Measurements from ENCODE around the gene CBX6.
"Not testable (repeated sequence)": the region's sequence is repeated elsewhere in the genome, so short reads cannot be mapped to it uniquely, and the experiment has no call there.

The CBX6 gene

DNA sequence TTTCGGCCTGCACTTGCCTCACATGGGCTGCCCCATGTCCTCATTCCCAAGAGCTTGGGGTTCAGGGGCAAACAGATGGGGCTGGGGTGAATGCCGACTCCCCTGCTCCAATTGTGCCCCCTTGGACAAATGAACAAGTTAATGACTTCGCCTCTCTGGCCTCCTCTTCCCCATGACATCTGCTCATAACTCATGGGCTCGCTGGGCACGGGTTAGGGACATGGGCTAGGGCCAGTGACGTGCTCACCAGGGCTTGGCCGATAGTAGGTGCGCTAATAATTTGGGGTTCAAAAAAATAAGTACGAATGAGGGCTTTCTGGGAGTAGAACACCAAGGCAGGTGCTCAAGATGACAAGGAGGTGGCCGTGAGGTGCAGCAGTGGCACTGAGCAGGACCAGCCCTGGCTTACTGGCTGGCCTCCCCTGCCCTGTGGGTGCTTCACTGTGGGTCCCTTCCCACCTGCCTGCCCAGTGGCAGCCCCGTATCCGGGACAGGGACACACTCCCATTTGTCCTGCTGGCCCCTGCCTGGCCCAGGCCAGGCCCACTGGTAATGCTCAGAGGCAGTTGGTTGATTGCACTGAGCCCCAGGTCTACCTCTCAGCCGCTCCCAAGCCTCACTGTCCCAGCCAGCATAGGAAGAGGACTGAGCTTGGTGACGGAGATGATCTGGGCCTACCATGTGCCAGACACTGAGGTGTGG lies 12.3 kb downstream of the CBX6 start:
- no peak for DNase-seq

DNA sequence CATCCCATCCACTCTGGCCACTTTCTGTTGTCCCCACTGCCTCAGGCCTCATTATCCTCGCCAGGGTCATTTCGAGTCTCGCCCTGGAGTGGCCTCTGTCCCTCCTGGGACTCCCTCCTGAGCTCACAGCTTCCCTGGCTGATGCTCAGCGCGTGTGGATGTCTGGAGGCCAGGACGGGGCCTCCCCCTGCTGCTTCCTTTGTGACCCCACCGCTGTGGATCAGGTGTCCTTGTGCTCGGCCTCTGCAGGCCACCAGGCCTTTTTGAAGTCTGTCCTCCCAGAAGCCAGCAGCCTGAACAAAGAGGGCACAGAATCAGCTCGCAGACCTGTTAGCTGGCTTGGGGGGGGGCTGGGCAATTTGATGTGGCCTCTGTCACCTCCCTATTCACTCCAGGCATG lies 13.5 kb downstream of the CBX6 start:
- DNase-seq: no peak

DNA sequence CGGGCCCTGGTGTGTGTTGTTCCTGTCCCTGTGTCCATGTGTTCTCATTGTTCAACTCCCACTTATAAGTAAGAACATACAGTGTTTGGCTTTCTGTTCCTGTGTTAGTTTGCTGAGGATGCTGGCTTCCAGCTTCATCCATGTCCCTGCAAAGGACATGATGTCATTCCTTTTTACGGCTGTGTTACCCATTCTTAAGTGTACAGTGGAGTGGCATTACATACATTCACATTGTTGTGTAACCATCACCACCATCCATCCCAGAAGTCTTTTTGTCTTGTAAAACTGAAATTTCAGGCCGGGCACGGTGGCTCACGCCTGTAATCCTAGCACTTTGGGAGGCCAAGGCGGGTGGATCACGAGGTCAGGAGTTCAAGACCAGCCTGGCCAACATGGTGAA lies 17.5 kb downstream of the CBX6 start:
- not testable (repeated sequence) for DNase-seq

DNA sequence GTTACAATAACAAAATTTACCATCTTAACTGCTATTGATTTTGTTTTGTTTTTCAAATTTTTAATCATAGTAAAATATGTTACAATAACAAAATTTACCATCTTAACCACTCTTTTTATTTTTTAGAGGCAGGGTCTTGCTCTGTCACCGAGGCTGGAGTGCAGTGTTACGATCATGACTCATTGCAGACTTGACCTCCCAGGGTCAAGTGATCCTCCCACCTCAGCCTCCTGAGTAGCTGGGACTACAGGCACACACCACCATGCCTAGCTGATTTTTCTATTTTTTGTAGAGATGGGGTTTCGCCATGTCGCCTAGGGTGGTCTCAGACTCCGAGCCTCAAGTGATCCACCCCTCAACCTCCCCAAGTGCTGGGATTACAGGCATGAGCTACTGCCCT lies 18.1 kb downstream of the CBX6 start:
- not testable (repeated sequence) for DNase-seq

DNA sequence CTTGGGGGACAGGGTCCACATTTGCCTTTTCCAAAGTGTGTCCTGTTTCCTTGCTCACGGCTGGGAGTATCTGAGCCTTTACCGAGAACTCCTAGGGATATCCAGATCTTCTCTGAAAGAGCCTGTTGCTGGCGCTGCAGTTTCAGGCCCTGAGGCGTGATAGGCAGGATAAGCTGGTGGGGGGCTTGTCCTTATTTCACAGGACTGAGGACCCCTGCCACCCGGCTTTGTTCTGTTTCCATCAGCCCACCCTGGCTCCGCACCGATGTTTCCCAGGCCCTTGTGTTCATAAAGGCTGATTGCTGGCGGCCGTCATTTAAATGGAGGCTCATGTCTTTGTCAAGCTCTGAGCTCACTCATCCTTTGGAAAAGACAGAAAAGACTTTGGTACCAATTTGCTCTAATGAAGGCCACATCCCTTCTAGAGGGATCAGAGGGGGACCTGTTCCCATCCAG lies 18.8 kb downstream of the CBX6 start:
- no peak for DNase-seq

DNA sequence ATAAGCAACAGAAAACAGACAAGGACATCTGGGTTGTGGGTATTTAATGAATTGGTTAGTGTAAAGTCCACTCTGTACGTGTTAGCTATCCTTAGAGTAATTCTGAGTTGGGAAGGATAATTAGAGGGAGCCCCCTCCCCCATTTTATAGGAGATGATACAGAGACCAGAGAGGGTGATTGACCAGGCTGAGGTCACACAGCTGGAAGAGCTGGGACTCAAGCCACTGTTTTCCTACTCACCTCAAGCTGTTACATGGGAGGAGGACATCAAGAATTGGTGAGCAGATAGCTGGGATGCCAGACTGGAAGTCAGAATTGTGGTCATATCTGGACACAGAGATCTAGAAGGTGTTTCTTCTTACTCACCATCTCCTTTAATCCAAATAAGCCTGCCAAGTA lies 19.5 kb downstream of the CBX6 start:
- no peak for DNase-seq

DNA sequence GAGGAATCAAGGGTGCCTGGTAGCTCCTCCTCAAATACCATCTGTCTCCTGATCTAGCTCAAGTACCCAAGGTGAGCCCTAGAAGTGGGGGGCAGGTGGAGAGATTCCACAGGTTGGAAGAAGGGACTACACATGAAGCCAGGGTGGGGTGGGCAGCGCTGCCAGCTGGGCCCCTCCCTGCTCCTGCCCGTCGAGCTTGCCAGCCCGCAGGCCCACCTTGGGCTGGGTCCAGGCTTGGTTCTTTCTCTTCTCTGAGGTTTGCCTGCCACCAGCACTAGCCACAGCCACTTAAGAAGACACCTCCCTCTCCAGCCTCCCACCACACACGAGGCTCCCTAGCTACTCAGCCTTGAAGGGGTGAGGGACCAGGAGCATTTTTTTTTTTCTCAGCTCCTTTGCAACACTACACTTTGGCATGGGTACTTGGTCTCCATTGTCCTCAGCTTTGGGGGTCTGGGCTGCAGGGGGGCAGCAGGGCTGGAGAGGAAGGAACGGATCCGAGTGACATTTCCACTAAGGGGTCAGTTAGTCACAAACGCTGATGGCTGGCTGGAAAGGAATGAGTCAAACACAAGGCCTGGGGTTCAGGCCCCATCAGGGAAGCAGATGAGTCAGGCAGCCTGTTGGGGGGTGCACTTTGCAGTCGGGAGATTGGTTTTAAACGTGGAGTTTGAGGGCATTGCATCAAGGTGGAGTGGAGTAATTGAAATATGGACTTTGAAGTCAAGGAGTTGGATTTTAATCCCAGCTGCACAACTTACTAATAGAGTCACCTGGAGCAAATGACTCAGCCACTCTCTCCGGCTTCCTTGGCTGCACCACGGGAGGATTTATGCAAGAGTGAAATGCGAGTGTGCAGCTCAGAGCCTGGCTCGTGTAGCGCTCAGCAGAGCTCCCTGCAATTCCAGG lies 20.8 kb downstream of the CBX6 start:
- no peak for DNase-seq

DNA sequence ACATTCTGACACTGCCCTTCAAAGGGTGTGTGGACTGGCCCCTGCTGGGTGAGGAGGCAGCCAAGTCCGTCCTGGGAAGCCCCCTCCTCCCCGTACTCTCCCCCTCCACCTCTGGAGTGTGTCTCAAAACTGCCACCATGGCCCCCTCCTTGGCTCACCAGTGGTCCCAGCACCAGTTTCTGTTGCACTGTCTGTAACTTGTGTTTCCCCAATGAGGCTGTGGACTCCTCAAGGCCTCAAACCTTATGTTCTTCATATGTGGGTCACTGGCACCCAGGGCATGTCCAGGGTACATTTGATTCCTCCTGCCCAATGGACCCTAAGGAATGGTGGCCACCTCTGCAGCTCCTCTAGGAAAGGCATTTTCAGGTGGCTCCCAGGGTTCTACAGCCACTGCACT lies 21.6 kb downstream of the CBX6 start:
- DNase-seq: no peak

DNA sequence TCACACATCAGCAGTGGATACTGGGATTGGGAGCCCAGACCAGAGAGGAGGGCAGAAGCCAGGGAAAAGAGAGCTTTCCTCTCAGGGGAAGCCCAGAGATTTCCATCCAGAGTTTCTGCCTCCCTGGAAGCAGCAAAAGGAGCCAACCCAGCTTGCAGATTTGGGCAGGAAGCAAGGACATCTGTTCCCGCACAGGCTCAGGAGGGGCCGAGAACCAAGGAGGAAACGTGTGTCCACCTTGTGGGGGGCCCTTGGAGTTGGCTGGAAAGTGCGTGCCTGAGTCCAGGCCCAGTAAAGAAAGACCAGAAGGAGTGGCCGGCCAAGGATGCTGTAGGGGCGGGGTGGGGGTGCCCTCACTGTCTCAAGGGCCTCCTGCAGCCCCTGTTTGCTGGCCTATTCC lies 22.2 kb downstream of the CBX6 start:
- DNase-seq: no peak

DNA sequence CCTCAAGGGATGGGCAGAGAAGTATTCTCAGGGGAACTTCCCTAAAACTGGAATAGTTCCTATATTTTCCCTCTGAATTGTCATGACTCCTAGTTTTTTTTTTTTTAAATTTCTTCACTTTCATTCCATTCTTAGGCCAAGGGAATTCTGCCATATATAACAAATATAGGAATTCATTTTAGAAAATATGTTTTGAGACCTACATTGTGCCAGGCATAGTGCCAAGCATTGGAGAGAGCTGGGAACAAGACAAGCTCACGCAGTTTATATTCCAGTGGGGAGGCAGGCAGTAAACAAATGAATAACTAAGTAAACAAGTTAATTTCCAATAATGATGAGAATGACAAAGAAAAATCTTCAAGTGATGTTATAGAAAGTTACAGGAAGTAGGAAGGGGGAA lies 25.6 kb downstream of the CBX6 start:
- no peak for DNase-seq

DNA sequence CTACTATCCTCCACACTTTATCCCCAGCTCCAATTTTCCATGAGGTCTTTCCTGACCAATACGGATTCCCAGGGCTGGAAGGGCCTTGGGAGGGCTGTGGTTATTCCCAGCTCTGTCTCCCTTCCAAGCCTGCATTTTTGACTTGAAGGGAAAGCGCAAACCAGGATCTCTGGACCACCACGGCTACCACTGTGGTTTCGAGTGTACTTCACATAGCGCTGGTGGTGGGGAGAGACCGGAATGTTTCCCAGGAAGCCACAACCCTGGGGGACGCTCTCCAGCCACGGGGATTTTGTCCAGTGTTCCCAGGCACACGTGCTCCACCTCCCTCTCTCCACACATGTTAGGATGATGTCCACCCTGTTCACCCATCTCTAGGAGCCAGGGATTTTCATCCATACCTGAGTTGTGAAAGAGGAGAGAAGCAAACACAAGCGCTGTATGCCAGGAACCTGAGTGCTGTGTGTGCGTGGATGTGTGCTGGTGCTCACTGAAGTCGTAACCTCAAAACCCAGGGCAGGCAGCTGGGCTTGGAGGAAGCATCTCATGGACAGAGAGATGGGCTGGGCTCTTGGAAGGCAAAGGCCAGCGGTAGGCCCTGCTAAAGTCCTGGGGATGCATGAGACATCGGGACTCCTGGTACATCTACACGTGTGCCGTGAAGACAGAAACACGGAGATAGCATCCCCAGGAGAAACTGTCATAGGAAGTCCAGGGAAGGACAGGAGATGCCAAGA lies 26.8 kb downstream of the CBX6 start:
- no peak for DNase-seq

DNA sequence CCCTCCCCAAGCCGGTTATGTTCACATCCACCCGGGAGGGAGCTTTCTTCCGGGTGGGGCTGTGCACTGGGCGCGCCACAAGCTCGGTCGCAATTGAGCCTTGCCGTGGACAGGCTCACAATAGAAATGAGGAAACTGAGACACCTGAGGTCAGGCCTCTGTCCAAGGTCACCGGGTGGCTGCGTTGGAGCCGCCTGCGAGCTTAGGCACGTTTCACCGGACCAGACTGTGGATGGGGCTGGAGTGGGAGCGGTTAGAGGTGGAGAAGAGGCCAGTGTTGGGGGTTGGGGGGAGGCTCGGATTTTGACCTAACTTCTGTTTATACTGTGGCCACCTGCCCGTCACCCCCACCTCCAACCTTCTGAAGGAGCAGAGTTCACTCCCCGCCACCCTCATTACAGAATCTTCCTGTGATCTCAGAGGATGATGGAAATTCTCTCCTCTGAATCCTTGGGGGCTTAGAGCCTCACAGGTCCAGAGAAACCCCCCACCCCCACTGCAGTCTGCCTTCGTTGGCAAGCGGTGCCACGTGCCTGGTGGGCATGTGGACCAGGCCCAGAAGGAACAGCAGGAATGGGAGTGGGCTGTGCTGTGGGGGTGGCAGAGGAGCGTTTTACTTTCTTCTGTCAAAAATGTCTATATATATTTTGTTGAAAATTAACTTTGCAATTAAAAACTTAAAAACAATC lies 27.6 kb downstream of the CBX6 start:
- peak; percentile 50 for DNase-seq

DNA sequence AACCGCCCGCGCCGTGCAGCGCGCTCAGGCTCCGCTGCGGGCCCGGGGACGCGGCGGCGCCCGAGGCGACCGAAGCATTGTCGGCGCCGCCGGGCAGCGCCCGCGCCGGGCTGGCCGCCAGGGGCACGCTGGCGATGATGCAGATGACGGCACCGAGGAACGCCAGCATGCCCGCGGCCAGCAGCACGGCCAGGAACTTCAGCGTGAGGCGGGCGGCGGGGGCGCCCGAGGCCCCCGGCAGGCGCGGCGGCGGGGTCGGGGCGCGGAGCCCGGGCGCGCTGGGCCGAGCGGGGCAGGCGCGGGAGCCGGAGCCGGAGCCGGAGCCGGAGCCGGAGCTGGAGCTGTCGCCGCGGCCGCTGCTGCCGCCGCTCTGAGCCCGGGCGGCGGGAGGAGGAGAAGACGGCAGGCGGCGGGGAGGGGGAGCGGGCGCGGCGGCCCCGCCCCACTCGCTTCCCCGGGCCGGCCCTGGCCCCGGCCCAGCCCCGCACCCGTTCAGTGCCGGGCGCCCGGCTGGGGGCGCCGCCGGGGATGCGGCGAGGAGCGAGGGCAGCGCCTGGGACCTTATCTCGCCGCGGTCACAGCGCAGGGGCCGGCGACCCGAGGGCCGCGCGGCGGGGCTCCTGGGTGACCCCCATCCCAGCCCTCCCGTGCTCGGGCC lies 28.2 kb downstream of the CBX6 start, which contains the start of gene NPTXR:
Gene NPTXR, minus strand, starts transcription at position 372 of the 658 bp plus-strand sequence.
- DNase-seq: peak; percentile 81

DNA sequence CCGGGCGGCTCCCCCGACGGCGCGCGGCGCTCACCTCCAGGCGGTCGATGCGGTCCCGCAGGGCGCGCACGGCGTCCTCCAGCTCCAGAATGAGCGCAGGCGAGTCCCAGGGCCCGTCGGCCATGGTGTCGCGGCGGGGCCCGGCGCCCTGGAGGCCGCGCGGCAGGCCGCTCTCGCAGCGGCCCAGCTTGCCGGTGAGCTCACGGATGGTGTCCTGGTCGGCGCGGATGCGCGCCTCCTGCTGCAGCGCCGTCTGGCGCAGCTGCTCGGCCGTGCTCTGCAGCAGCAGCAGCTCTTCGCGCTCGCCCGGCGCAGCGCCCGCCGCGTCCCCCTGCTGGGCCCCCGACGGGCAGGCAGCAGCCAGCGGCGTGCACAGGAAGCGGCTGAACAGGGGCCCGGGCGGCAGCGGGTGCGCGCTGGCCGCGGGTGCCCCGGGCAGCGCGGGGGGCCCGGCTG lies 28.8 kb downstream of the CBX6 start:
- DNase-seq: peak; percentile 88

DNA sequence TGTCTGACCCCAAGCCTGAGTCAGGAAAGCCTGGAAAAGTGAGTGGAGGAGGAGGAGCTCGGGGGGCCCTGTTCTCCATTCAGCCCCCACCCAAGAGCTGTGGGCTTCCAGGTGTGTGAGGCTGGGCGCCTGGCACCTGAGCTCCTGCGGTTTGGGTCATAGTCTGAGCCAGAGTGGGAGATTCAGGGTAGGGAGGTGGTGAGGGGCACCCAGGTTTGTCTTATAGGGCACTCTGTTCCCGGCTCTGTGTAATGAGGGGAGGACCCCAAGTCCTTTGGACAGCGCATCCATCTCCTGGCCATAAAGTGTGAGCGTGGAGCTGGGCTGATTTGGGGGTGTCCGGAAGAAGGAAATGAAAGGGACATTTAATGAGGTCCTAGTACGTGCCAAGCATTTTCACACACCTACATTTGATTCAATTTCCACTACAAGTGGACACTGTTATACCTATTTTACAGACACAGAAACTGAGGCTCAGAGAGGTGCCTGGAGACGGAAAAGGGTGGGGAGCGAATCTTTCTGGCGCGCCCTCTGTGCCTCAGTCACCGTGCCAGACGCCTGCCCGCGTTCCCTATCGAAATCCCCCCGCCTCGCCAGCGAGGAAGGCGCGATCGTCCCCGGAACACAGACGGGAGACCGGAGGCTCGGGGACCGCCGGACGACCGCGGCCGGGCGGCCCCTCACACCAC lies 29.4 kb downstream of the CBX6 start:
- DNase-seq: no peak

DNA sequence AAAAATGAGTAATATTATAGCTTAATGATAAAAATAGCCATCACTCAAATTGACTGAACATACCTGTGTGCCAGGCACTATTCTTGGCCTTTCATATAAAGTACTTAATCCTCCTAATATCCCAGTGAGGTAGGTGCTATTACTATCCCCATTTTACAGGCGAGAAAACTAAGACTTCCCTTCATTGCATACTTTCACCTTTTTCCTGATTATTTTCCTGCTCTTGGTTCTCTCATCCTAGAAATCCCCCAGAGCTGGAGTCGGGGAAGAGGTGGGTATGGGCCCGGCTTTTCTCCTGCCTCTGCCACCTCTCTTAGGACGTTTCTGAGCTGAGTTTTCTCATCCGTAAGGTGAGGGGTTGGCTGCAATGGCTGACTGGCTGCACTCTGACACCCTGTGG lies 30.4 kb downstream of the CBX6 start:
- no peak for DNase-seq

DNA sequence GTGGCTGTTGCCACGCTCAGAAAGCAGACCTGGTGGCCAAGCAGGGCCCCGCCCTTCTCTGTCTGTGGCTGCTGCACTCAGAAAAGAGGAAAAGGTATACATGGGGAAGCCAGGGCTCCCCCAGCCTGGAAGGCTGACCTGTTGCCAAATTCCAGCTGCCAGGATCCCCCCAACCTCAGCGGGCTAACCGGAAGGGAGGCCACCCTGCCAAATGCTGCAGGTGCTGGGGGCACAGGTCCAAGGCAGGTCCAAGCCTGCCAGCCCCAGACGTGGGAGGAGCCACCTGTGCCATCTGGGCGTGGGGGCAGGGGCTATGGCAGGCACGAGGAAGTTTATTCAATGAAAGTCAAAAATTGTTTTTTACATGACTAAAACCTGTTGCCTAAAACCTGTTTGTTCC lies 30.8 kb downstream of the CBX6 start:
- peak; percentile 90 for DNase-seq

DNA sequence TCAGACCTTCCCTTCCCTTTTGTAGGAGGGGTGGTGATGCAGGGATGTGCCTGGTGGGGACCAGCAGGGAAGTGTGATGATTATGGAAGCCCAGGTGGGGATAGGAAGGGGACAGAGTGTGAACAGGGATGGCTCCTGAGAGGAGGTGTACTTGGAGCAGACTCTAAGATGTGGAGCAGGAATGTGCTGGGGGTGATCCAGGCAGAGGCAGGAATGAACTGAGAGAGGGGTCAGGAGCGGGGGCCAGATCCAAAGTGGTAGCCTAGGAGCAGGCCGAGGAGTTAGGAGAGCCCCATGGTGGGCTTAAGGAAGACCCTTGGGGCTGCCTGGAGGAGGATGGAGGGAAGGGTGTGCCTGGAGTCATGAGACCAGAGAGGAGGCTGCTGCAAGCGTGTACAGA lies 31.9 kb downstream of the CBX6 start:
- no peak for DNase-seq

DNA sequence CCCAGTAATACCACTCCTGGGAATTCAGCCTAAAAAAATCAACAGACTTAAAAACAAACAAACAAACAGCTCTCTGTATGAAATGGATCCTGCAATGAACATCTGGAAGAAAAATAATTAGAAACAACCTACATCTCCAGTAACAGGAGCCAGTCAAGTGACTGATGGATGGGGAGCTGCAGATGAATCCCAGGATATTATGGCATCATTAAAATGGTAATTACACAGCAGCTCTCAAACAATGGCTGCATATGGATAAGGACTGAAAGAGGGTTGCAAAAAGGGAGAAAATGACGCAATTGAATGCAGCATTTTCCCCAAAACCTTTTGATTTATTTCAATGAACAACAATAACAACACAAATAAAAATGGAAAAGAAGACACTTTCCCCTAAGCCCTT lies 32.3 kb downstream of the CBX6 start:
- DNase-seq: no peak

DNA sequence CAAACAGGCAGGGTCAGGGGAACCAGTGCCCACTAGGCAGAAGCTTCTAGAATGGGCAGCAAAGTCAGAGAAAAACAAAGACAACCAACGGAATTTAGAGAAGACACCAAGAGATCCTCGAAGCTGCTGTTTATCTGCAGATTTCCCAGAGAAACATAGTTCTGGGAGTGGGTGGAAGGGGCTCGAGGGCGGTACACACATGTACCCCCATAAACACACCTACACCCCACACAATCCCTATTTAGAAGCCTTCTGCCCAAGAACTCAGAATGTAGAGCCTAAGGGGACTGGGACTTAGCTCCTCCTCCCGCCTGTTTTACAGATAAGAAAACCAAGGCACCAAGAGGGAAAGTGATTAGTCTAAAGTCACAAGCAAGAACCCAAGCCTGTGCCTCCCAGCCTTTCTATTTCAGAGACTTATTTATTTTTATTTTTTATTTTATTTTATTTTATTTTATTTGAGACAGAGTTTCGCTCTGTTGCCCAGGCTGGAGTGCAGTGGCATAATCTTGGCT lies 34.5 kb downstream of the CBX6 start:
- no peak for DNase-seq

DNA sequence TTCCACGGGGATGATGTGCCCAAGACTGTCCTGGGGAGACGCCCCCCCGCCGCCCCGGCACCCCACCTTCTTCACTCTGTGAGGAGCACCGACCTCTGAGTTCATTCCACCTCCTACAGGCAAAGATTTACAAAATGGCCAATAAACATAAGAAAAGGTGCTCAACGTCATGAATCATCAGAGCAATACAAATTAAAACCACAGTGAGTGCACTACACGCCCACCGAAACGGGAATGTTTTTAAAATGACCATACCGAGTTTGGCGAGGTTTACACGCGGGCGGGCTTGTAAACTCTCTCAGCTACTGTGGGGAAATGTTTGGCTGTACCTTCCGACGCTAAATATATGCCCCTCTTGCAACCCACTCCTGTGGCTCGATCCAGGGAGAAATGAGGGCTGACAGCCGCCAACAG lies 36.1 kb downstream of the CBX6 start:
- DNase-seq: no peak

Measured in RPMI8226 (cell line).